Fibroblast of peridontal ligament (primary cell): ENCODE data around the gene UBLCP1.
"Not testable (repeated sequence)": the region's sequence is repeated elsewhere in the genome, so short reads cannot be mapped to it uniquely, and the experiment has no call there.

Experiments
- DNase-seq: peaks from one replicate; pipeline ENCODE4 v3.0.0-alpha.2; 2010; ENCODE audit errors: extremely low read depth

The UBLCP1 gene

GRCh38 chr5:159252195-159252594, 10.9 kb upstream of the UBLCP1 start:
- DNase-seq, result no peak

- DNase-seq, result no peak
Observed at GRCh38 chr5:159257007-159257406, 6.1 kb upstream of the UBLCP1 start.

GRCh38 chr5:159257629-159258283, 5.3 kb upstream of the UBLCP1 start:
- no peak for DNase-seq

- DNase-seq, result no peak
Observed at GRCh38 chr5:159258361-159258760, 4.7 kb upstream of the UBLCP1 start.

GRCh38 chr5:159260212-159260611, 2.9 kb upstream of the UBLCP1 start:
- not testable (repeated sequence) for DNase-seq

- DNase-seq, result peak; percentile 44
Observed at GRCh38 chr5:159262472-159262858, 625 bp upstream of the UBLCP1 start.

GRCh38 chr5:159263569-159263905, 447 bp downstream of the UBLCP1 start:
- no peak for DNase-seq

GRCh38 chr5:159266764-159267163, 3.7 kb downstream of the UBLCP1 start:
- not testable (repeated sequence) for DNase-seq

- no peak for DNase-seq
Observed at GRCh38 chr5:159269723-159270122, 6.6 kb downstream of the UBLCP1 start.

- DNase-seq, result no peak
Observed at GRCh38 chr5:159273923-159274322, 10.8 kb downstream of the UBLCP1 start.

- DNase-seq, result no peak
Observed at GRCh38 chr5:159274676-159275075, 11.6 kb downstream of the UBLCP1 start.

GRCh38 chr5:159286420-159287035, 23.4 kb downstream of the UBLCP1 start:
- peak; percentile 75 for DNase-seq

- no peak for DNase-seq
Observed at GRCh38 chr5:159290741-159291140, 27.7 kb downstream of the UBLCP1 start.

GRCh38 chr5:159294921-159295320, 31.8 kb downstream of the UBLCP1 start:
- DNase-seq, result no peak

- not testable (repeated sequence) for DNase-seq
Observed at GRCh38 chr5:159297300-159297699, 34.2 kb downstream of the UBLCP1 start.

- peak; percentile 41 for DNase-seq
Observed at GRCh38 chr5:159301466-159301865, 38.4 kb downstream of the UBLCP1 start.

- DNase-seq, result not testable (repeated sequence)
Observed at GRCh38 chr5:159301929-159302860, 39.1 kb downstream of the UBLCP1 start.

- DNase-seq, result no peak
Observed at GRCh38 chr5:159303286-159303685, 40.2 kb downstream of the UBLCP1 start.

- DNase-seq, result peak; percentile 20
Observed at GRCh38 chr5:159304961-159305595, 42.0 kb downstream of the UBLCP1 start.

GRCh38 chr5:159309689-159310433, 46.8 kb downstream of the UBLCP1 start:
- DNase-seq, result no peak

GRCh38 chr5:159310511-159310910, 47.4 kb downstream of the UBLCP1 start:
- DNase-seq, result peak; percentile 36
